Smooth muscle cell (in vitro differentiated cells): ENCODE data around the gene COX7C. TPM values are rescaled to one million over a fixed set of nuclear protein-coding genes. Genes with fewer than 3 reads are reported as not detected.

Source experiments
- DNase-seq: peaks from one replicate; lab custom pipeline; 2025; ENCODE audit not compliant: unreplicated experiment; lab: John Stamatoyannopoulos, UW
- H2AFZ ChIP-seq: fragments of 200-600 bp; sonication (generic); 2 replicates; pipeline ENCODE4 v1.6.0; 2016; ENCODE audit warnings: antibody characterized with exemption, low read depth, mild to moderate bottlenecking
- H3F3A ChIP-seq: fragments of 200-600 bp; sonication (generic); 2 replicates; pipeline ENCODE4 v1.6.0; 2017; ENCODE audit warnings: antibody characterized with exemption, low read depth
- H3K27ac ChIP-seq: fragments of 200-600 bp; sonication (generic); 2 replicates; pipeline ENCODE4 v1.5.1; 2016; ENCODE audit warnings: low read depth, mild to moderate bottlenecking
- H3K27me3 ChIP-seq: fragments of 200-600 bp; sonication (generic); 2 replicates; pipeline ENCODE4 v1.6.1; 2016; ENCODE audit warnings: low read depth, mild to moderate bottlenecking
- H3K36me3 ChIP-seq: fragments of 200-600 bp; sonication (generic); 2 replicates; pipeline ENCODE4 v1.5.1; 2016; ENCODE audit warnings: low read depth
- H3K4me1 ChIP-seq: fragments of 200-600 bp; sonication (generic); 2 replicates; pipeline ENCODE4 v1.5.1; 2016; ENCODE audit warnings: low read depth
- H3K4me2 ChIP-seq: fragments of 200-600 bp; sonication (generic); 2 replicates; pipeline ENCODE4 v1.6.0; 2016; ENCODE audit warnings: mild to moderate bottlenecking
- H3K4me3 ChIP-seq: fragments of 200-600 bp; sonication (generic); 2 replicates; pipeline ENCODE4 v1.5.1; 2016; ENCODE audit warnings: mild to moderate bottlenecking
- H3K79me2 ChIP-seq: fragments of 200-600 bp; sonication (generic); 2 replicates; pipeline ENCODE4 v1.6.0; 2016; ENCODE audit warnings: low read depth, mild to moderate bottlenecking
- H3K9ac ChIP-seq: fragments of 200-600 bp; sonication (generic); 2 replicates; pipeline ENCODE4 v1.6.0; 2016; ENCODE audit warnings: low read depth
- H3K9me3 ChIP-seq: fragments of 200-600 bp; sonication (generic); replicated peaks from 2 replicates; pipeline ENCODE4 v1.5.1; 2016; ENCODE audit warnings: low read depth
- H4K20me1 ChIP-seq: fragments of 200-600 bp; sonication (generic); 2 replicates; pipeline ENCODE4 v1.6.0; 2016; ENCODE audit warnings: low read depth
- WGBS: methylation state at CpG from one replicate; pipeline ENCODE4 v1.1.7; 2016; ENCODE audit warnings: low lambda C conversion rate; 5-methylcytosine and 5-hydroxymethylcytosine counted together
- polyA plus RNA-seq: library from polyadenylated mRNA; unstranded; fragments of >200 nt; fragmentation: Nextera tagmentation; extraction: Ambion mirVana; gene quantifications from 2 replicates; pipeline ENCODE4 v1.2.1, GENCODE V29; 2016
- total RNA-seq: library from RNA; depleted of rRNA; stranded (reverse); fragments of >200 nt; gene quantifications from 2 replicates; pipeline ENCODE4 v1.2.3, GENCODE V29; 2014
- TF ChIP-seq, protein P1 (sequence below): fragments of 200-600 bp; sonication (generic); IDR thresholded peaks from 2 replicates; pipeline ENCODE4 v1.5.1; 2017; ENCODE audit warnings: borderline replicate concordance, mild to moderate bottlenecking, antibody characterized with exemption; ENCODE audit not compliant: insufficient read depth, poor library complexity, severe bottlenecking

COX7C gene
- total and polyA plus RNA-seq, 2 experiments from 2014 or later = 645 to 670 TPM

DNA sequence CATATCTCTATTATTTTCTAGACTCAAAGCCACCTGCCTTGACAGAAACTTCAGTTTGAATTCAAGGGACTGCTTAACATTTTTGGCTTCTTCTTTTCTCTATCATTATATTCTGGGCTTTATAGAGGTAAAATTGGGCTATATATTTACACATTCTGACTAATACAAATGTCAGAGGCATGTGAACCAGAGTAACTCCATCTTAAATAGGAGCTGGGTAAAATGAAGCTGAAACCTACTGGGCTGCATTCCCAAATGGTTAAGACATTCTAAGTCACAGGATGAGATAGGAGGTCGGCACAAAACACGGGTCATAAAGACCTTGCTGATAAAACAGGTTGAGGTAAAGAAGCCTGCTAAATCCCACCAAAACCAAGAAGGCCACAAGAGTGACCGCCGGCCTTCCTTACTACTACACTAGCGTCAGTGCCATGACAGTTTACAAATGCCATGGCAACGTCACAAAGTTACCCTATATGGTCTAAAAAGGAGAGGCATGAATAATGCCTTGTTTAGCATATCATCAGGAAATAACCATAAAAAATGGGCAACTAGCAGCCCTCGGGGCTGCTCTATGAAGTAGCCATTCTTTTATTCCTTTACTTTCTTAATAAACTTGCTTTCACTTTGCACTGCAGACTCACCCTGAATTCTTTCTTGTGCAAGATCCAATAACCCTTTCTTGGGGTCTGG lies 44.8 kb upstream of the COX7C start:
- no peak for DNase-seq
- 80% methylated on average over 7 of the region's 7 CpGs for WGBS
- Histone ChIP-seq H3K36me3 (no peaks in the 10 kb centered on the region), H3K4me2 (no peak overlapping the region), H3K79me2 (no peaks in the 10 kb centered on the region), H3K4me1 (no peaks in the 10 kb centered on the region), H3K9ac (no peak overlapping the region), H3K27me3 (no peaks in the 10 kb centered on the region), H3K27ac (no peak overlapping the region), H3F3A (no peaks in the 10 kb centered on the region), H3K9me3 (no peaks in the 10 kb centered on the region), H3K4me3 (no peak overlapping the region), H4K20me1 (no peaks in the 10 kb centered on the region), H2AFZ (no peak overlapping the region)
- TF ChIP-seq, protein P1, sequence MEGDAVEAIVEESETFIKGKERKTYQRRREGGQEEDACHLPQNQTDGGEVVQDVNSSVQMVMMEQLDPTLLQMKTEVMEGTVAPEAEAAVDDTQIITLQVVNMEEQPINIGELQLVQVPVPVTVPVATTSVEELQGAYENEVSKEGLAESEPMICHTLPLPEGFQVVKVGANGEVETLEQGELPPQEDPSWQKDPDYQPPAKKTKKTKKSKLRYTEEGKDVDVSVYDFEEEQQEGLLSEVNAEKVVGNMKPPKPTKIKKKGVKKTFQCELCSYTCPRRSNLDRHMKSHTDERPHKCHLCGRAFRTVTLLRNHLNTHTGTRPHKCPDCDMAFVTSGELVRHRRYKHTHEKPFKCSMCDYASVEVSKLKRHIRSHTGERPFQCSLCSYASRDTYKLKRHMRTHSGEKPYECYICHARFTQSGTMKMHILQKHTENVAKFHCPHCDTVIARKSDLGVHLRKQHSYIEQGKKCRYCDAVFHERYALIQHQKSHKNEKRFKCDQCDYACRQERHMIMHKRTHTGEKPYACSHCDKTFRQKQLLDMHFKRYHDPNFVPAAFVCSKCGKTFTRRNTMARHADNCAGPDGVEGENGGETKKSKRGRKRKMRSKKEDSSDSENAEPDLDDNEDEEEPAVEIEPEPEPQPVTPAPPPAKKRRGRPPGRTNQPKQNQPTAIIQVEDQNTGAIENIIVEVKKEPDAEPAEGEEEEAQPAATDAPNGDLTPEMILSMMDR = no peak

DNA sequence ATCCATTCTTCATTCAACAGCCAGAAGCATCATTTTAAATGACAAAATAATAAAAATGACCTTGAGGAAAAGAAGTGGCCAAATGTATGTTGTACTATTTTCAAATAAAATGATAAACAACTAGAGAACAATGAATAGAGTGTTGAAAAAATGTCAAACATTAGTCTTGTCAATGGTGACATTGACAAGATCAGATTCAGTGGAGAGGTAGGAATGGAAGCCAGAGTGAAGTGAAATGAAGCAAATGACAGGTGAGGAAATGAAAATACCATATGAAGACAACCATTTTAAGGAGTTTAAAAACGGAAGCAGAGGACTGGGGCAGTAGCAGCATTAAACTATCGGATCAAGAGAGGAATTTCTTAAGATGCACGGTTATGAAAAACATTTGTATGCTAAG lies 38.2 kb upstream of the COX7C start:
- no peak overlapping the region for H3K4me2 ChIP-seq
- 92% methylated on average over 3 of the region's 3 CpGs for WGBS
- no peaks in the 10 kb centered on the region for H3K9me3 ChIP-seq
- no peaks in the 10 kb centered on the region for H3K36me3 ChIP-seq
- no peaks in the 10 kb centered on the region for H3K4me1 ChIP-seq
- TF ChIP-seq, protein P1 = no peak
- no peak overlapping the region for H3K9ac ChIP-seq
- H3K27ac ChIP-seq = no peak overlapping the region
- H3K27me3 ChIP-seq = no peaks in the 10 kb centered on the region
- no peak for DNase-seq
- H4K20me1 ChIP-seq = no peaks in the 10 kb centered on the region
- H2AFZ ChIP-seq = no peak overlapping the region
- H3K79me2 ChIP-seq = no peaks in the 10 kb centered on the region
- H3K4me3 ChIP-seq = no peak overlapping the region
- no peaks in the 10 kb centered on the region for H3F3A ChIP-seq

DNA sequence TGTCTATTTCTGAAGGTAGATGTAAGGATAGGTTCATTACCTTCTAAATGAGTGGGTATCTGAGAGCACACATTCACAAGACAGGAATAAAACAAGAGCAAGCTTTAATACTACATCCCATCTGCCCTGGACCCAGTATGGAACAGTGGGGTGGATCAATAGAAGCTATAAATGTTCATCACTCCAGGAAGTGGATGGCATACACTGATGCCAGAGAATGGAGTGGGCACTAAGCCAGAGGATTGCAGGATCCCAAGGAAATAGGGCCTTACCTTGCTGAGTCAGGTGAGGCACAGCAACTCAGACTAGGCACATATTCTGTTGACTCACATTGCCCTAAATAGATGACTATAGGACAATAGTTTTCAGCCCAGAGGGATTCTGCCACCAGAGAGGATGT lies 21.3 kb upstream of the COX7C start:
- H2AFZ ChIP-seq = no peak overlapping the region
- no peak overlapping the region for H3K4me3 ChIP-seq
- DNase-seq = no peak
- no peaks in the 10 kb centered on the region for H3K36me3 ChIP-seq
- no peaks in the 10 kb centered on the region for H3K9me3 ChIP-seq
- no peak overlapping the region for H3K27ac ChIP-seq
- no peaks in the 10 kb centered on the region for H3K79me2 ChIP-seq
- no peak overlapping the region for H3K4me2 ChIP-seq
- no peaks in the 10 kb centered on the region for H3F3A ChIP-seq
- no peaks in the 10 kb centered on the region for H3K4me1 ChIP-seq
- no peak overlapping the region for H3K9ac ChIP-seq
- TF ChIP-seq, protein P1 = no peak
- H3K27me3 ChIP-seq = peaks cover 4% of the 10 kb centered on the region
- no peaks in the 10 kb centered on the region for H4K20me1 ChIP-seq

DNA sequence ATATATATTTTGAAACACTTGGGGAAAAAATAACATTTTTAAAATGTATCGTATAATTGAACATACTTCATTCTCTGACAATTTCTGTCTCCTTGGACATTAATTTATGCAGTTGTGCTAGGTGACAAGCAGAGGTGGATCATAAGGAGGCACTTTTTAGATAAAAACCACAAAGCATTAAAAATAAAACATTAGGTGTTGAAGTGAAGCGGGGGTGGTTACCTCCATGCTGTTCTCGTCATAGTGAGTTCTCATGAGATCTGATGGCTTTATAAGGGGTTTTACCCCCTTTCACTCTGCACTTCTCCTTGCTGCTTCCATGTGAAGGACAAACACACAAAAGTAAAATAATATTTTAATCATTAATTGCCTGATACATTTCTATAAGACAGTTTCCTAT lies 11.9 kb upstream of the COX7C start:
- Histone ChIP-seq H4K20me1 (no peaks in the 10 kb centered on the region), H3K9ac (no peak overlapping the region), H3K4me1 (no peaks in the 10 kb centered on the region), H3K27me3 (no peaks in the 10 kb centered on the region), H3K36me3 (no peaks in the 10 kb centered on the region), H3F3A (no peaks in the 10 kb centered on the region), H3K27ac (no peak overlapping the region), H3K9me3 (no peaks in the 10 kb centered on the region), H3K4me2 (no peak overlapping the region), H2AFZ (no peak overlapping the region), H3K79me2 (no peaks in the 10 kb centered on the region), H3K4me3 (no peak overlapping the region)
- DNase-seq = no peak
- TF ChIP-seq, protein P1 = no peak
- 99% methylated on average over 3 of the region's 3 CpGs for WGBS
